ENCODE measurements around the gene GHDC. TPM values are rescaled to one million over a fixed set of nuclear protein-coding genes. Genes with fewer than 3 reads are reported as not detected.

The GHDC gene
- total and polyA plus RNA-seq, 2 of the 8 experiments (the other 6 are each of a cell fraction or from before 2014, with no cell fraction given) = 7.4 to 8.1 TPM

- TF ChIP-seq CHD7 (IDR thresholded peaks at IDR 0.05; ENCODE audit: insufficient replicate concordance, low read length) = no peak
- TF ChIP-seq SRF (IDR thresholded peaks at IDR 0.05; ENCODE audit: low read depth, low read length) = no peak
- no peak for TF ChIP-seq YY1 (IDR thresholded peaks at IDR 0.05; ENCODE audit: low read depth, low read length)
- no peak for TF ChIP-seq NRF1 (IDR thresholded peaks at IDR 0.05; ENCODE audit: low read depth, low read length)
- no peak for TF ChIP-seq CTCF (IDR thresholded peaks at IDR 0.05; ENCODE audit: control extremely low read depth in 1 of 3, insufficient read depth in 1 of 3, low read depth in 1 of 3, low read length in 3 of 3)
- no peak for TF ChIP-seq EZH2 (IDR thresholded peaks at IDR 0.05; ENCODE audit: low read depth, low read length, severe bottlenecking)
Observed at GRCh38 chr17:42193969-42194899, at the start of gene GHDC (continued).
